ENCODE results near the gene NWD2.

NWD2 gene

DNA sequence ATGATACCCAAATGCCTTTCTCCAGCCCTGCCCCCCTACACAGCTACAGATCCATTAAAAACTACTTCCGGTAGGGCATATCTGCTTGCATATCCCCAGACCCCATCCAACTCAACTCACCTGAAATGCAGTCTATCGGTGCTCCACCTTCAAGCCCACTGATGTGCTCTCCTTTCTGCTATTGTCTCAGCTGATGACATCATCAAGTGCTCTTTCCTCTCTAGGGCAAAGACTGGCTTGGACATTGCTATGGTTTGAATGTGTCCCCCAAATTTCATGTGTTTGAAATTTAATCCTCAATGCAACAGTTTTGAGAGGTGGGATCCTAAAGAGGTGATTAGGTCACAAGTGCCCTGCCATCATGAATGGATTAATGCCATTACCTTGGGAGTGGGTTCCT, 229.3 kb downstream of the NWD2 start:
- no peak for DNase-seq (ENCODE audit: low read depth)
- no peak overlapping the region for H3K4me3 ChIP-seq (ENCODE audit: control insufficient read depth, low read depth, low read length)
- TF ChIP-seq CTCF (conservative IDR thresholded peaks at IDR 0.05; ENCODE audit: control insufficient read depth, insufficient read depth, low read depth, low read length), result no peak

DNA sequence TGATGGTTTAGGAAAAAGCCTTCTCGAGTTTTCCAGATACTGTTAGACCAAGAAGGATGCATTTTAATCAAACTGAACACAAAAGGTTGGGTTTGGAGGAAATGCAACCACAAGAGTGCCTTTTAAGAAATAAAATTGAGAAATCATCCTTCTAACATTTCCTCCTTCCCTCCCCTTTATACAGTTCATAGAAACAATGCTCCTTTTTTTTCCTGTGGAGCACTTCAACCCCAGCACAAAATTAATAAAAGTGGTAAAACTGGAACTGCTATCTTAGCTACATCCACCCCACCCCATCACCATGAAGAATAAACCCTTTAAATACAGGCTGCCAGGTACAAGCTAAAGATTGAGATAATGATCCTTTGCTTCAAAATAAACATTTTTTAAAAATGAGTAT, 230.5 kb downstream of the NWD2 start:
- no peak overlapping the region for H3K4me3 ChIP-seq (ENCODE audit: control insufficient read depth, low read depth, low read length)
- DNase-seq (ENCODE audit: low read depth), result no peak
- TF ChIP-seq CTCF (conservative IDR thresholded peaks at IDR 0.05; ENCODE audit: control insufficient read depth, insufficient read depth, low read depth, low read length), result no peak

- TF ChIP-seq CTCF (conservative IDR thresholded peaks at IDR 0.05; ENCODE audit: control insufficient read depth, insufficient read depth, low read depth, low read length), result no peak
- DNase-seq (ENCODE audit: low read depth), result no peak
Observed at GRCh38 chr4:37475776-37476175, 231.2 kb downstream of the NWD2 start.

DNA sequence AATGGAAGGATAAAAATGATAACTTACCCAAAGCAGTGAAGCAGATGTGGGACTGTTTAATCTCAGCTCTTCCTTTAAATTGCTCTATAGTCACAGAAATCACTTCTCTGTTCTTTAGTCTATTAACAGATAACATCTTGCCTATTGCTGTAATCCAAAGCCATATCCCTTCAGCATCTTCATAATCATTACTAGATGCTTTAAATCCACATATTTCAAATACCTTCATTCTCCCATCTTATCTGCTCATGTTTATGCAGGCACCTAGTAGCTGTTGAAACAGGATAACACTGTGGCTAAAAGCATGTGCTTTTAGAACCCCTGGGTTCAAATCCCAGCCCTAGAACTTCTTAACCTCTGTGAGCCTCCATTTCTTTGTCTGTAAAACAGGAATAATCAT, 231.7 kb downstream of the NWD2 start:
- TF ChIP-seq CTCF (conservative IDR thresholded peaks at IDR 0.05; ENCODE audit: control insufficient read depth, insufficient read depth, low read depth, low read length), result no peak
- no peak for DNase-seq (ENCODE audit: low read depth)
- H3K4me3 ChIP-seq (ENCODE audit: control insufficient read depth, low read depth, low read length), result no peak overlapping the region

More at GRCh38 chr4:37475776-37476175, 231.2 kb downstream of the NWD2 start:
- H3K4me3 ChIP-seq (ENCODE audit: control insufficient read depth, low read depth, low read length), result no peak overlapping the region

GRCh38 chr4:37476691-37477090, 232.1 kb downstream of the NWD2 start:
- no peak for DNase-seq (ENCODE audit: low read depth)
- no peak for TF ChIP-seq CTCF (conservative IDR thresholded peaks at IDR 0.05; ENCODE audit: control insufficient read depth, insufficient read depth, low read depth, low read length)
- no peak overlapping the region for H3K4me3 ChIP-seq (ENCODE audit: control insufficient read depth, low read depth, low read length)

DNA sequence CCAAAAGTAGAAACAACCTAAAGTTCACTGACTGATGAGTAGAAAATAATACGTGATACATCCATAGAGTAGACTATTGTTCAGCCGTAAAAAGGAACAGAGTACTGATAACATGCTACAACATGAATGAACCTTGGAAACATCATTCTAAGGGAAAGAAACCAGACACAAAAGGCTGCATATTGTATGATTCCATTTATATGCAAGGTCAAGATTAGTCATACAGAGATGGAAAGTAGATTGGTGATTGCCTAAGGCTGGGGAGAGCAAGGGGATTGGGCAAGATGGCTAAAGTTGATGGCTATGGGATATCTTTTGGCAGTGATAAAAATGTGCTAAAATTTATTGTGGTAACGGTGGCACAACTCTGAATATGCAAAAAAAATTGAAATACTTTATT, 232.6 kb downstream of the NWD2 start:
- TF ChIP-seq CTCF (conservative IDR thresholded peaks at IDR 0.05; ENCODE audit: control insufficient read depth, insufficient read depth, low read depth, low read length), result no peak
- DNase-seq (ENCODE audit: low read depth), result no peak

DNA sequence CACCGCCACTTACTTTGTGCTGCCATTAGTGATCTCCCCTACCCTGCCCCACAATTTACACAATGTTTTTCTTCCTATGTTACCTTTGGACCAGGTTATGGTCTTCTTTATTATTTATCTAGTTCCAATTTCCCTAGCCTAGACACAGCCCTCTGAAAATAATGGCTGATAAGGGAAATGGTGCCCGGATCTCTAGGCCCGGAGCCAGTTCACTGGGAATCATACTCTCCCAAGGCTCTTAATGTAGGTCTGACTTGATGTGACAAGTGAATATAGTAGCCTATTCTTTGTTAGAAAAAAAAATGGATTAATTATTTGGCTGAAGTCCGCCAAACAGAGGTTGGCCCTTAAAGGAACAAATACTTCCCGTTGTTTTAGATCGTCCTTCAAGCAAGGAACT, 233.6 kb downstream of the NWD2 start:
- DNase-seq (ENCODE audit: low read depth), result no peak
- no peak for TF ChIP-seq CTCF (conservative IDR thresholded peaks at IDR 0.05; ENCODE audit: control insufficient read depth, insufficient read depth, low read depth, low read length)
- H3K4me3 ChIP-seq (ENCODE audit: control insufficient read depth, low read depth, low read length), result no peak overlapping the region

More for the DNA sequence above, 232.6 kb downstream of the NWD2 start:
- H3K4me3 ChIP-seq (ENCODE audit: control insufficient read depth, low read depth, low read length), result no peak overlapping the region

All from fibroblast of mammary gland (primary cell).